Stimulated activated CD8-positive, alpha-beta memory T cell treated with anti-CD3 and anti-CD28 coated beads, Interleukin-7, amount 100 ng/mL, for 48 hours (primary cell): Measurements from ENCODE around the gene CUL5.

Source experiments
- DNase-seq, 2 donors: peaks; one replicate each; pipeline ENCODE4 v3.0.0-alpha.2; 2020; ENCODE audit warnings: low read depth in 1 of 2; ENCODE audit errors: extremely low read depth in 1 of 2

The CUL5 gene

DNA sequence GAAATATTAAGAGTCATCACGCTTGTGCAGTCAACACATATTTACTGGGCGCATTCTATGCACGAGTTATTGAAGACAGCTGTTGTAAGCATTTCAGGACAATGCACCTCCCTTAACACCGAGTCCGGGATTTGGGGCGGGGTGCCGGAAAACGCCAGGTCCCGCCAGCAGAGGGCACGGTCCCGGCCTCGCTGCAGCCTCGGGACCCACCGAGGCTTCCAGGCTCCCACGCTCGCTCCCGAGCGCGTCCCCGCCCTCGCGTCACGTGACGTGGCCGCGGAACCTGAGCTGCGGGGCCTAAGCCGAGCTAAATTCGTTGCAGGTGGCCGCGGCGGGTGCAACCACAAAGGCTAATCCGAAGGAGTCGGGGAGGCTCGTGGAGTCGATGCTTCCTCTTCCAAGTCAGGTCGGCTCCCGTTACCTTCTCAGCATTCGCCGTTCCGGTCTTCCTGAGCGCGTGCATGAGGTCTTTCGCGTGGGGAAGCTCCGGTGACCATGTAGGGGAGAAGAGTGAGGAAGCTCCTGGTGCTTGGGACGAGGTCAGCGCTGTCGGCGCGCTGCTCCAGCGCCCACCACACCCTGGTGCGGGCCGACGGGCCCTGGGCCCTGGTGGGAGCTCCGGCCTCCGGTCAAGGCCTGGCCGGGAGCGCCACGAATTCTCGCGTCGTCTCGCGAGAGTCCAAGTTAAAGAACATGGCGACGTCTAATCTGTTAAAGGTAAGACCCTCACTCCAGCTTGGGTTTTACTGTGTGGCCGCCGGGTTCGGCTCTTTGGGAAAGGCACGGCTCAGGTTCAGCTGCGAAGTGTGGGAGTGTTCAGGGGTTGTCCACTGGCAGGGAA lies at the start of gene CUL5:
TSS of gene CUL5 (plus strand) at position 243 of the 841 bp plus-strand sequence. CDS start at position 694, 451 bp downstream.
- DNase-seq: peak; percentile 78 to 82

DNA sequence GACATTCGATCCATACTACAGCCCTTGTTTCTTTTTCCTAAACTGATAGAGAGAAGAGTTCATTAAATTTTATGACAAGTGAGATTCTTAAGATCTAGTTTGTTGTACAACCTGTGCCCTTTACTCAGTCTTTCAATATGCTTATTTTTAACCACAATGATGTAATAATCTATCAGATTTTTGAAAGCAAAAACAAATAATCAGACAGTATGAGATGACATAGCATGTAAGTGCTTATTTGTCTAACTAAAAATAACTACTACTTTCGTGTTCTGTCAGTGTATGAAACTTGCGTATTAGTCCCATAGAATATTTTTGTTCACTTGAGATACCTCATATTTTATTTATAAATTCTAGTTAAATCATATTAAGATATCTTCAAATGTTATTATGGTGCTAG lies 47.2 kb upstream of the CUL5 start:
- DNase-seq: no peak

DNA sequence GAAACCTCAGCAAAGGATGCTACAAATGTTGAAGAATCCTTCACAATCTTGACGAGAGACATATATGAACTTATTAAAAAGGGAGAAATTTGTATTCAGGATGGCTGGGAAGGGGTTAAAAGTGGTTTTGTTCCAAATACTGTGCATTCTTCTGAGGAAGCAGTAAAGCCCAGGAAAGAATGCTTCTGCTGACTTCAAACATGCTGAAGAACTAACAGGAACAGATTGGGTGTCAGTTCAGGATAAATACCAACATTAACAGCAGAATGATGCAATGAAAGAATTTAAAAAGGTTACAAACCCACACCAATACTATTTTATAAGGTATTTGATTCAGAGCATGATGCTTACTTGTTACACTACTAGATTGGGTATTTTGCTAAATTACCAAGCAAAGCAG lies 46.5 kb upstream of the CUL5 start:
- no peak for DNase-seq

DNA sequence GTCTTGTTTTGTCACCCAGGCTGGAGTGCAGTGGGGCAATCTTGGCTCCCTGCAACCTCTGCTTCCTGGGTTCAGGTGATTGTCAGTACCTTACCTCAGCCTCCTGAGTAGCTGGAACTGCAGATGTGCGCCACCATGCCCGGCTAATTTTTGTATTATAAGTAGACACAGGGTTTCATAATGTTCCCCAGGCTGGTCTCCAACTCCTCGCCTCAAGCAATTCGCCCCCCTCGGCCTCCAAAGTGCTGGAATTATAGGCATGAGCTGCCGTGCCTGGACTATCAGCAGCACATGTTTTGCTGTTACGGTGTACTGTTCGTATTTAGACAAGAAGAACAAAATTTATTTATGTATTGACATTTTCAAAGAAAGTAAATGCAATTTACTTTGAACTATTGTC lies 45.6 kb upstream of the CUL5 start:
- DNase-seq: no peak

DNA sequence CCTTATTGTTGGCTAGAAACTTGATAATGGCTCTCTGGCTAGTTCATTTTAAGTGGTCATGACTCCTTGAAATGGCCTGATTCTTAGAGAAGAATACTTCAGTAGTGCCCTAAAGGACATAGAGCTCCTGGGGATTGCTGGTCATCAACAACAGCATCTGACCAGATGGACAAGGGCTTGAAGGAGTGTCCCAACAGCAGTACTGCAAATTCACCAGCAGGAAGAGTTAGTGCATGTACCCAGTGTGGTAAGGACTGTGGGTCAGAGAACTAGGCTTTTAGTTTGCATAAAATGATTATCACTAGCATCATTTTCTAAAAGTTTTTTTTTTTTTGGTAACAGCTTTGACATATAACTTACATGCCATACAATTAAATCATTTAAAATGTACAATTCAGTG lies 39.5 kb upstream of the CUL5 start:
- no peak for DNase-seq

DNA sequence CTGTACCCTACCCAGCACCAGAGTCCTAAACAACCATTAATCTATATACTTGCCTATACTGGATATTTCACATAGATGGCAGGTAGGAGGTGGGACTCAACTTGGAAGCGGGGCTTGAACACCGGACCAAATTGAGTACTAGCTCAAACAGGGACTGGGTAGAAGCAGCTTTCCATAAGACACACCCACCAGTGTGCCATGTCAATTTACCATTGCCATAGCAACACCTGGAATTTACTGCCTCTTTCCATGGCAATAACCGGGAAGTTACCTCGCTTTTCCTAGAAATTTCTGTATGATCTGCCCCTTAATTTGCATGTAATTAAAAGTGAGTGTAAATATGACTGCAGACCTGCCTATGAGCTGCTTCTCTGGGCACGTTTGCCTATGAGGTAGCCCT lies 38.6 kb upstream of the CUL5 start:
- no peak for DNase-seq

DNA sequence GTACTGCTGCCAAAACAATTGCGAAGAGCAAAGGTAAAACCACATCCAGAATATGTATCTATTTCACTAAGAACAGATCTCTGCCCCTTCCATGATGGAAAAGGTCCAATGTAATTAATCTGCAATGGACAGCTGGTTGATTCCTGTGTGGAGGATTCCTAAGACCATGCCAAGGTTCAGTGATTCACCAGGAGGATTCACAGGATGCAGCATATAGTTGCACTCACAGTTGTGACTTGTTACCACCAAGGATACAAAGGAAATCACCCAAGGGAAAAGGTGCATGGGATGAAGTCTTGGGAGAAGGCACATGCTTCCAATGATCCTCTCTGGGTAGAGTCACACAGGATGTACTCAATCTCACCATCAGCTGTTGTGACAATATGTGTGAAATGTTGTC lies 35.1 kb upstream of the CUL5 start:
- DNase-seq: no peak

DNA sequence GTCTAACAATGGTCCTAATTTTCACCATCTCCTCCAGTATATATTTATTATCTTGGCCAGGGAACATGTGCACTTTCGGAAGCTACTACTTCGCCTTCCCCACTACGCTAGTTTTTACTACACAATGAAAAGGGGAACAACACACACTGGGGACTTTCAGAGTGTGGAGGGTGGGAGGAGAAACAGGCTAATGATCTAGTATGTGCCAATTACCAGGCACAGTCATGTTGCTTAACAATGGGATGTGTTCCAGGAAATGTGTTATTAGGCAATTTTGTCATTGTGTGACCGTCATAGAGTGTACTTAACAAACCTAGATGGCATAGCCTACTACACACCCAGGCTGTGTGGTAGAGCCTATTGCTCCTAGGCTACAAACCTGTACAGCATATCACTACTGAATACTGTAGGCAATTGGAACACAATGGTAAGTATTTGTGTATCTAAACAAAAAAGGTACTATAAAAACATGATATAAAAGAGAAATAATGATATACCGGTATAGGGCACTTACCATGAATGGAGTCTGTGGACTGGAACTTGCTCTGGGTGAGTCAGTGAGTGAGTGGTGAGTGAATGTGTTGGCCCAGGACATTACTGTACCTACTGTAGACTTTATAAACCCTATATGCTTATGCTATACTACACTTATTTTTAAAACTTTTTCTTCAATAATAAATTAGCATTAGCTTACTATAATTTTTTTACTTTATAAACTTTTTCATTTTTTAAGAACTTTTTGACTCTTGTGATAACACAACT lies 20.1 kb upstream of the CUL5 start:
- no peak for DNase-seq

DNA sequence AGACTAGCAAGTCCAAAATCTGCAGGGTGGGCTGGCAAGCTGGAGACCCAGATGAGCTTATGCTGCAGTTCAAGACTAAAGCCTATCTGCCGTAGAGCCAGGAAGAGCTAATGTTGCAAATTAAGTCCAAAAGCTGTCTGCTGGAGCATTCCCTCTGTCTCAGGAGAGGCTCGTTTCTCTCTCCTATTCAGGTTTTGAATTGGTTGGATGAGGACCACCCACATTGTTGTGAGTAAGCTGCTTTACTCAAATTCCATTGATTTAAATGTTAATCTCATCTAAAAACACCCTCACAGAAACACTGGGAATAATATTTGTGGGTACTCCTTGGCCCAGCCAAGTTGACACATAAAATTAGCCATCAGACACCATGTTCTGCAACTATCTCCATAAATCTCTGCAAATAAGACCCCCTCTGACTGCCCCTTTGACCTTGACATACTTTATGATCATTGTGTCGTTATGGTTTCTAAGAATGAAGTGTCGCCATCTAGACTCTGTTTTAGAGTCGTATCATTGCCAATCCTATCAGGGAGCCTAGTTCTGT lies 16.8 kb upstream of the CUL5 start:
- no peak for DNase-seq

DNA sequence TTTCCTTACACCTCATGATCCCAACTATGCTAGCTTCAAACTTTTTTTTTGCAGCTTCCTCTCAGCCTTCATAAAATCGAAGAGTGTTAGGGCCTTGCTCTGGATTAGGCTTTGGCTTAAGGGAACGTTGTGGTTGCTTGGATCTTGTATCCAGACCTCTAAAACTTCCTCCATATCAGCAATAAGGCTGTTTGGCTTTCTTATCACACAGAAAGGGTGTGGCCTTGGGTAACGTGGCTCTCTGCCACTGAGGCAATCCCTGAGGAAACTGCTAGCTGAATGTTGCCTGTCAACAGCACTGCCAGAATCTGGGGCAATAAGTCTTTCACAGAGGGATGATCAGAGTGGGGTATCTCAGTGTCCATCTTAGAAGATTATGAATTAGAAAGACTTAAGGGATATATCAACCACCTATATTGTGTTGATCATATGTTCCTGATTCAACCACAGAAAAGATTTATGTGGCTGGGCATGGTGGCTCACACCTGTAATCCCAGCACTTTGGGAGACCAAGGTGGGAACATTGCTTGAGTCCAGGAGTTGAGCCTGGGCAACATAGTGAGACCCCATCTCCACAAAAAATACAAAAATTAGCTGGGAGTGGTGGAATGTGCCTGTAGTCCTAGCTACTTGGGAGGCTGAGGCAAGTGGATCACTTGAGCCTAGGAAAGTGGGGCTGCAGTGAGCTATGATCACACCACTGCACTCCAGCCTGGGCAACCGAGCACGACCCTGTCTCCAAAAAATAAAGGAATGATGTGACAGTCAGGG lies 12.5 kb upstream of the CUL5 start:
- DNase-seq: no peak

DNA sequence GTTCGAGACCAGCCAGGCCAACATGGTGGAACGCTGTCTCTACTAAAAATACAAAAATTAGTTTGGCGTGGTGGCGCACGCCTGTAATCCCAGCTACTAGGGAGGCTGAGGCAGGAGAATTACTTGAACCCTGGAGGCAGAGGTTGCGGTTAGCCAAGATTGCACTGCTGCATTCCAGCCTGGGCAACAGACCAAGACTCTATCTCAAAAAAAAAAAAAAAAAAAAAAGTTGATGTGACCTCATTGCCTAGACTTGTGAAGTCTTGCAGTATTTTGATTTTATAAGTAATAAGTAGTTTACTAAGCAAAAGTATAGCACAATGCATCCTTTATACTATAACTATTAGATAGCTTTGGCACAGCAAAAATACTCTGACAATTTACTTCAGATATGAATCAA lies 9.9 kb upstream of the CUL5 start:
- no peak for DNase-seq

DNA sequence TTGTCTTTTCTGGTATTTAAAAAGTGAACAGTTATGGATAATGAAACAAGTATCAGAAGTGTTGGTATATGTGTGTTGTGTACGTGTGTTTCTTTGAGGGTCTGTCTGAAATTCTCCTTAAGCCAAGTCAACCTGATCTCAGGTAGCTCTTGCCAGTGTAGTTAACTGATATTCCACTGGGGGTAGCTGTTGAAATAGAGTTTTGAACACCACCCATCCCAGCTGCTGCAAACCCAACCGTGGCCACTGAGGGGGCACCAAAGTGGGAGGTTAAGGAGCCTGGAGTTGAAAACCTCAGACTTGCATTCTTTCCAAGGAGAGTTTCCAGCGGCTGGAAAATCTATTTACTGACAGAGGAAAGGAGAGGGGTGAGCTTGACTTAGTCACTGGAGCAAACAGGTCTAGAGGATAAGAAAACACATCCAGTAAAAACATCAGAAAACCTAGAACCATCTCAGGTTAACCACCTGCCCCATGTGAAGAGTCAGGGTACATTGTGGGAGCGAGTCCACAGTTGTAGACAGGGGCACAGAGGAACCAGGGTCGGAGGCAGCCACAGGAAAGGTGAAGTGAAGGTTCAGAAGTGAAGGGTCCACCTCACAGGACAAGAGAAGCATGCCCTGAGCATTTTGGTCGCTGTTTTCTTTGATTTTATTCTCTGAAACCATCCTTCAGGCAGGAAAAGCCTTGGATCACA lies 8.8 kb upstream of the CUL5 start:
- no peak for DNase-seq

DNA sequence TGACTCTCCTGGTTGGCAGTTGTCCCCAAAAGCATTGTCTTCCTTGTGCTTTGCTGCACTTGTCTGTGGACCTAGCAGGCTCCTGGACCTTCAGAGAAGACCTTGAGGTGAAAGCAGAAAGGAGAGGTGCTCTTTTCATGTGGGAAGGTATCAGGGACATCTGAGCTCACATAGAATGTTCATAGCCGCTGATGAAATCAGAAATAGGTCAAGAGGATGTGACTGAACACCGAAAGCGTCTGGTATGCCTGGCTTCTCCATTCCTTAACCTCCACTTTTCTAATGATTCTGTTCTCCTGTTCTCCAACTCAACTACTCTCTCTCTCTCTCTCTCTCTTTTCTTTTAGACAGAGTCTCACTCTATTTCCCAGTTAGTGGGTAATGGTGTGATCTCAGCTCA lies 6.2 kb upstream of the CUL5 start:
- DNase-seq: no peak

DNA sequence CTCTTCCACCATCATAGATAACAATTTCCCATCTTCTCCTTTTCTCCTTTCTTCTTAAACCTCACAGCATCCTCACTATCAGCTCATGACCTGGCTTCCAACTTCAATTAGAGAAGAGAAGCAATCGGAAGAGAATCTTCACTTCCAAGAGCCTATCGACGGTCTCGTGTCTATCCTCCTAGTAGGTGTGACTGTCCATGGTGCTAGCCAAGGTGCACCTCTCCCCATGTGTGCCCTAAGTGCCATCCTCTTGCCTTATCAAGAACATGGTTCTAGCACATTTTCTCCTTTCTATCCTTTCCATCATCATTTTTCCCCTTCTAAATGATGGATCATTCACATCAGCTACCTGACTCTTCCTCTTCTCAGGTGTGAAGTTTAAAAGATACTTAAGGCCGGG lies 5.1 kb upstream of the CUL5 start:
- DNase-seq: no peak

DNA sequence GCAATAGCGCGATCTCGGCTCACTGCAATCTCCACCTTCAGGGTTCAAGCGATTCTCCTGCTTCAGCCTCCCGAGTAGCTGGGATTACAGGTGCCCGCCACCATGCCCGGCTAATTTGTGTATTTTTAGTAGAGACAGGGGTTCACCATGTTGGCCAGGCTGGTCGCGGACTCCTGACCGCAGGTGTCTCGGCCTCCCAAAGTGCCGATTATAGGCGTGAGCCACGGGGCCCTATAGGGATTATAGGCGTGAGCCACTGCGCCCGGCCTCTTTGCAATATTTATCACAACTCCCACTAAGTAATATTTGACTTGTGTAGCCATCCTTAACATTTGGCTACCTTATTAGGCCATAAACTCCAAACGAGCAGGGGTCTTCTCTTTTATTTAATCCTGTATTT lies 879 bp upstream of the CUL5 start:
- DNase-seq: no peak

DNA sequence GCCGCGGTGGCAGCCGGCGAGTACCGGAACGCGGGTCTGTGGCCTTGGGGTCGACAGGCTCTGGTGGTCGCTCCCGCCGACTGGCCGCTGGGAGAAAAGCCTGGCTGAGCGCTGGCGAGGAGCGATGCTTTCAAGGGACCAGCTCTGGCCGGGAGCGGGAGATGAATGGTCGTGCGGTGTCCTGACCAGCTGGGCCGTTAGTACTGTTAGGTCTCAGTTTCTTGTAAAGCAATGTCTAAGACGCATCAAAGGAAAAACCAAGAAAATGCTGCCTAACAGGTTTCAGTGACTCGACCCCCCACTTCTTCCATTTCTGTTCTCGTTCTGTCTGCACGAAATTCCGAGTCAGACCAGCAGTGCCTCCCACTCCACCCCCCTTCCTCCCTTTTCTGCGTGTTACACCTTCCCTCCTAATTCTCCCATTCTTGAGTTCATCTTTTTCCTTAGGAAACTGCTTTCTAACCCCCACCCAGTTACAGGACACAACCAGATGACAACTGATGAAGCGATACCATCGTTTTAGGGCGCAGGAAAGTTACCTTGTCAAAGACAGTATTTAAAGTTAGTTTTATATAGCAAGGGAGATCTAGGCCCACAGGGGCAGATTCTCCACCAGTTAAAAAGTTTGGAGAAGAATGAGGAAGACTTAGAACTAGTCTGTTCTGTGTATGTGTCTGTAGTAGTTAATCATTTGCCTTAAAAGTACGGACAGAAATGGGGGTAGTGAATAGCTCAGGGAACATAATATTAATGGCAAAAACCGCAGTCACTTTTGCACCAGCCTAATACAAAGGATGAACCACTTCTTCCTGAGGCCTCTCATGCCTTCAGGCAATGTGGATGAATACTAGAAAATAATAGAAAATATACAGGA lies 1.0 kb downstream of the CUL5 start:
- DNase-seq: no peak

DNA sequence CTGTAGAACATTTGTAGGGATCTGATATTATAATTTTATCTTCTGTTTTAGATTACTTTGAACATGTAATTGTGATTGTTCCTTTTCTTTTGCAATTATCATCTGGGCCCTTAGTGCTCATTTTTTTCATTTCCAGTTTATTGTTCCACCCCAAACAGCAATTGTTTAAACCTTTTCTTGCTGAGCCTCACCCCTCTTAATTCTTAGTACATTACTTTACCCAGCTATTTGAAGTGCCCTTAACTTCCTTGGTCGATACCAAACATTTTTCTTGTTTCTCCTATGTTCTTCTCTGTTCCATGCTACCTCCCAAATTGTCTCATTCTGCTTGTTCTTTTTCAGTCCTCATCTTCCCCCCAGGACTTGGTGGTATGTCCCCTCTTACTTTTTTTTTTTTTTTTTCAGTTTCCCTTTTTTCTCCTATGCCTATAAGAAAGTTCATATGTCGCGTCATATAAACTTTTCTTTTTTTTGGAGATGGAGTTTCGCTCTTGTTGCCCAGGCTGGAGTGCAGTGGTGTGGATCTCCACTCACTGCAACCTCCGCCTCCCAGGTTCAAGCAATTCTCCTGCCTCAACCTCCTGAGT lies 3.5 kb downstream of the CUL5 start:
- DNase-seq: no peak

DNA sequence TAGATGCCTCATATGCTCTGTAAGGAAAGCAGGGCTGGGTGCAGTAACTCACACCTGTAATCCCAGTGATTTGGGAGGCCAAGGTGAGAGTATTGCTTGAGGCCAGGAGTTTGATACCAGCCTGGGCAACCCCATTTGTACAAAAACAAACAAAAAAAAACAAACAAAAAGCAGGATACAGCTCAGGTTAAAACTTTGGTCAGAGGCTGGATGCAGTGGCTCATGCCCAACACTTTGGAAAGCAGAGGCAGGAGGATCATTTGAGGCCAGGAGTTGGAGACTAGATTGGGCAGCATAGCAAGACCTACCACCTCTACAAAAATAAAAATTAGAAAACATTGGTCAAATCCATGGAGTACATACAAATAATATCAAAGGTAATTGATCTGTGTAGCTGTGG lies 7.9 kb downstream of the CUL5 start:
- no peak for DNase-seq

DNA sequence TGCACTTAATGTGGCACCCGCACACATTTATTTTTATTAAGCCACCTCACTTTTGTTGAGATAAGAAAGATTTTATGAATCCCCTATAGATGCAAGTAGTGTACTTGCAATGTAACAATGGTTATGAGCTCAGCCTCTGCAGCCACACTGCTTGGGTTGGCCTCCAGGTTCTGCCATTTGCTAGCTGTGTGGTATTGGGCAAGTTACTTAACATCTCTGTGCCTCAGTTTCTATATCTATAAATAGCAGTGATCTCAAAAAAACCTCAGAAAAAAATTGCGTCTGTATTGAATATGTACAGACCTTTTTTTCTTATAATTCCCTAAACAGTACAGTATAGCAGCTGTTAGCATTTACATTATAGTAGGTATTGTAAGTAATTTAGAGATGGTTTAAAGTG lies 10.0 kb downstream of the CUL5 start:
- no peak for DNase-seq
